Esophagus squamous epithelium (tissue), 4 donors: Measurements from ENCODE around the gene FOXK2.

ENCODE experiments used
- CTCF ChIP-seq, 6 experiments: fragments of 450-650 bp in 4 of 6; fragments of 200-600 bp in 2 of 6; sonication (generic) in 2 of 6; IDR thresholded peaks; one replicate each; pipeline ENCODE4 v1.5.1; 2016 to 2019; ENCODE audit warnings: antibody characterized with exemption in 6 of 6, mild to moderate bottlenecking in 4 of 6, moderate library complexity in 4 of 6
- POLR2A ChIP-seq, 4 donors: fragments of 450-650 bp; IDR thresholded peaks; one replicate each; pipeline ENCODE4 v1.6.1; 2017; ENCODE audit warnings: antibody characterized with exemption in 4 of 4, mild to moderate bottlenecking in 4 of 4, moderate library complexity in 3 of 4

GRCh38 chr17:82542439-82542838 is 22.9 kb downstream of the FOXK2 start:
- TF ChIP-seq CTCF (IDR thresholded peaks at IDR 0.05) (no peak), POLR2A (IDR thresholded peaks at IDR 0.05) (no peak)
